A549 (cell line): Measurements from ENCODE around the gene SLC26A6. TPM values are rescaled to one million over a fixed set of nuclear protein-coding genes. Genes with fewer than 3 reads are reported as not detected.

Source experiments
- ATAC-seq, 2 experiments: fragments of 200-7000 bp in 1 of 2; fragments of >200 bp in 1 of 2; cut with Nextera tagmentation in 1 of 2; cut with Tn5 transposase in 1 of 2; 3 replicates each; pipeline versions ENCODE4 v1.8.0 to v1.9.1; 2018 to 2020; ENCODE audit warnings: mild to moderate bottlenecking in 1 of 2, moderate library complexity in 1 of 2
- CTCF ChIA-PET: fragments of 300-600 bp; sonication (Branson Sonifier 250); formaldehyde crosslinking; extraction: SDS; loops from one replicate; lab custom pipeline; 2021; ENCODE audit warnings: antibody characterized with exemption, inconsistent platforms; lab: Yijun Ruan, JAX
- POLR2A ChIA-PET: fragments of 350-600 bp; formaldehyde crosslinking; extraction: SDS; loops from one replicate; lab custom pipeline; 2021; ENCODE audit warnings: antibody characterized with exemption, inconsistent platforms; lab: Yijun Ruan, JAX
- DNase-seq, 2 experiments: peaks; one replicate each; pipeline versions ENCODE4 v3.0.0 to v3.0.0-alpha.2; 2011 to 2016; ENCODE audit warnings: low read depth in 1 of 2, low spot score in 1 of 2
- FAIRE-seq: peaks from 2 replicates; lab custom pipeline; 2011; peaks lifted over from hg19 to GRCh38; lab: Jason Lieb, UNC
- H3K27ac ChIP-seq, 2 experiments: fragments of >200 bp; sonication (Bioruptor Twin); formaldehyde crosslinking; 3 replicates each; pipeline ENCODE4 v1.5.1; 2016 to 2017
- H3K4me1 ChIP-seq: fragments of >200 bp; sonication (Bioruptor Twin); formaldehyde crosslinking; 3 replicates; pipeline ENCODE4 v1.6.1; 2016
- H3K4me2 ChIP-seq: fragments of >200 bp; sonication (Bioruptor Twin); formaldehyde crosslinking; 3 replicates; pipeline ENCODE4 v1.6.1; 2016
- H3K4me3 ChIP-seq: fragments of >200 bp; sonication (Bioruptor Twin); formaldehyde crosslinking; 3 replicates; pipeline ENCODE4 v1.5.1; 2016
- H3K9me3 ChIP-seq: fragments of >200 bp; sonication (Bioruptor Twin); formaldehyde crosslinking; 3 replicates; pipeline ENCODE4 v1.6.1; 2016
- ATOH8 ChIP-seq: fragments of 250-450 bp; sonication (Bioruptor Pico); IDR thresholded peaks from 2 replicates; pipeline ENCODE4 v1.5.0; 2020; ENCODE audit warnings: low read depth, mild to moderate bottlenecking, moderate library complexity
- BCL3 ChIP-seq: fragments of >200 bp; sonication (Bioruptor Twin); formaldehyde crosslinking; IDR thresholded peaks from 3 replicates; pipeline ENCODE4 v1.6.1; 2016
- BHLHE40 ChIP-seq: IDR thresholded peaks from 2 replicates; pipeline ENCODE4 v1.6.1; 2012; ENCODE audit warnings: low read depth, low read length, inconsistent platforms
- CBX8 ChIP-seq: fragments of 200-600 bp; sonication (generic); IDR thresholded peaks from 2 replicates; pipeline ENCODE4 v1.6.1; 2016
- CTCF ChIP-seq: fragments of >200 bp; sonication (Bioruptor Twin); formaldehyde crosslinking; IDR thresholded peaks from 3 replicates; pipeline ENCODE4 v1.5.1; 2016
- ELK1 ChIP-seq: fragments of 150-350 bp; IDR thresholded peaks from 2 replicates; pipeline ENCODE4 v1.6.1; 2014; ENCODE audit warnings: low read depth, mild to moderate bottlenecking, low read length
- ESRRA ChIP-seq: fragments of 150-350 bp; IDR thresholded peaks from 2 replicates; pipeline ENCODE4 v1.6.1; 2014; ENCODE audit warnings: mild to moderate bottlenecking, low read length, borderline replicate concordance
- FOSB ChIP-seq: fragments of 250-450 bp; sonication (Bioruptor Pico); IDR thresholded peaks from 2 replicates; pipeline ENCODE4 v1.5.0; 2020; ENCODE audit warnings: mild to moderate bottlenecking, moderate library complexity
- FOXS1 ChIP-seq: fragments of 250-450 bp; sonication (Bioruptor Pico); IDR thresholded peaks from 2 replicates; pipeline ENCODE4 v1.5.0; 2020; ENCODE audit warnings: mild to moderate bottlenecking, moderate library complexity
- GATA3 ChIP-seq: IDR thresholded peaks from 2 replicates; pipeline ENCODE4 v1.6.1; 2012; ENCODE audit warnings: borderline replicate concordance
- HDAC2 ChIP-seq: fragments of 200-600 bp; sonication (generic); IDR thresholded peaks from 2 replicates; pipeline ENCODE4 v1.6.1; 2016
- HOXA7 ChIP-seq: fragments of 250-450 bp; sonication (Bioruptor Pico); IDR thresholded peaks from 2 replicates; pipeline ENCODE4 v1.5.0; 2020; ENCODE audit warnings: mild to moderate bottlenecking, moderate library complexity
- JUNB ChIP-seq: fragments of >200 bp; sonication (Bioruptor Twin); formaldehyde crosslinking; IDR thresholded peaks from 2 replicates; pipeline ENCODE4 v1.6.1; 2016
- MAFK ChIP-seq: fragments of 450-650 bp; IDR thresholded peaks from 2 replicates; pipeline ENCODE4 v1.6.1; 2014; ENCODE audit not compliant: partially characterized antibody
- NFE2L2 ChIP-seq: fragments of 150-350 bp; conservative IDR thresholded peaks from 2 replicates; pipeline ENCODE4 v1.6.1; 2014; ENCODE audit warnings: low read length
- PBX3 ChIP-seq: IDR thresholded peaks from 2 replicates; pipeline ENCODE4 v1.6.1; 2012
- PHF8 ChIP-seq: fragments of 200-600 bp; sonication (generic); IDR thresholded peaks from 2 replicates; pipeline ENCODE4 v1.6.1; 2016; ENCODE audit warnings: low read depth, mild to moderate bottlenecking, antibody characterized with exemption, moderate library complexity, borderline replicate concordance
- POLR2A ChIP-seq: IDR thresholded peaks from 2 replicates; pipeline ENCODE4 v1.6.1; 2012; ENCODE audit warnings: mild to moderate bottlenecking, low read length
- POLR2AphosphoS2 ChIP-seq: conservative IDR thresholded peaks from 2 replicates; pipeline ENCODE4 v1.6.1; 2012; ENCODE audit warnings: low read length, improper control_type of control experiment, inconsistent platforms
- RCOR1 ChIP-seq: fragments of 150-350 bp; IDR thresholded peaks from 2 replicates; pipeline ENCODE4 v1.6.1; 2014; ENCODE audit warnings: antibody characterized with exemption, low read length, low read depth
- RFX5 ChIP-seq: fragments of 450-650 bp; IDR thresholded peaks from 2 replicates; pipeline ENCODE4 v1.7.1; 2014; ENCODE audit warnings: antibody characterized with exemption, mild to moderate bottlenecking, moderate library complexity
- RNF2 ChIP-seq: fragments of 200-600 bp; sonication (generic); IDR thresholded peaks from 2 replicates; pipeline ENCODE4 v1.6.1; 2016; ENCODE audit warnings: low read depth, mild to moderate bottlenecking, antibody characterized with exemption, moderate library complexity, borderline replicate concordance
- SREBF2 ChIP-seq: fragments of 450-650 bp; IDR thresholded peaks from 2 replicates; pipeline ENCODE4 v1.6.1; 2014; ENCODE audit warnings: mild to moderate bottlenecking, moderate library complexity
- TFCP2L1 ChIP-seq: fragments of 250-450 bp; sonication (Bioruptor Pico); IDR thresholded peaks from 2 replicates; pipeline ENCODE4 v1.5.0; 2021; ENCODE audit warnings: mild to moderate bottlenecking
- USF2 ChIP-seq: fragments of 450-650 bp; IDR thresholded peaks from 2 replicates; pipeline ENCODE4 v1.6.1; 2014; ENCODE audit warnings: antibody characterized with exemption
- ZFP36 ChIP-seq: fragments of 450-650 bp; IDR thresholded peaks from 2 replicates; pipeline ENCODE4 v1.6.1; 2014; ENCODE audit warnings: borderline replicate concordance; ENCODE audit not compliant: partially characterized antibody
- WGBS: methylation state at CpG from one replicate; pipeline ENCODE4 v1.1.6; 2017; ENCODE audit errors: missing lambda C conversion rate; 5-methylcytosine and 5-hydroxymethylcytosine counted together
- polyA plus RNA-seq, 4 experiments: library from polyadenylated mRNA; depleted of rRNA in 3 of 4; stranded (reverse); fragments of >200 nt; fragmentation: RNase III in 1 of 4; extraction: RNeasy Plus Mini Kit Qiagen cat#74134 plus additional on column Dnase treatment in 1 of 4; gene quantifications; 2 replicates in 3 of 4; 3 replicates in 1 of 4; pipeline ENCODE4 v1.2.3, GENCODE V29; 2011 to 2017

Gene SLC26A6
- polyA plus RNA-seq, 2 of the 4 experiments (the other 2 are of a cell fraction): 12.5 to 25.5 TPM

- Histone ChIP-seq H3K4me2 (peak overlapping the region; percentile 71; the same call in 1 of the 3 replicates), H3K4me3 (no peak overlapping the region), H3K4me1 (peaks cover 11% of the 10 kb centered on the region; the same call in 2 of the 3 replicates), H3K27ac (peak overlapping the region; percentile 75 to 88; a peak in 5 of 6 replicates), H3K9me3 (no peaks in the 10 kb centered on the region)
- TF ChIP-seq HOXA7: no peak
- TF ChIP-seq USF2: no peak
- no peak for TF ChIP-seq ELK1
- no peak for TF ChIP-seq SREBF2
- TF ChIP-seq POLR2A: no peak
- no peak for TF ChIP-seq RNF2
- no peak for TF ChIP-seq BCL3
- TF ChIP-seq MAFK: no peak
- TF ChIP-seq POLR2AphosphoS2: no peak
- TF ChIP-seq ZFP36: no peak
- no peak for TF ChIP-seq RFX5
- TF ChIP-seq GATA3: no peak
- TF ChIP-seq PBX3: no peak
- DNase-seq: no peak
- ChIA-PET POLR2A (no interaction called here), CTCF (interaction anchor here (0.6 to 6.3 kb wide), 14 partner anchors 13 to 248 kb away, joined by 3 to 46 read pairs (median 4); partner anchors contain the start of genes SLC26A6 and UCN2)
- ATAC-seq: no peak
- FAIRE-seq: no peak
- 96% methylated on average over 27 of the region's 45 CpGs for WGBS
Measured at GRCh38 chr3:48656841-48657281, 21.6 kb upstream of the SLC26A6 start.

- DNase-seq: peak; percentile 81 to 82
- H3K4me1 ChIP-seq: peaks cover 9% of the 10 kb centered on the region; the same call in 1 of the 3 replicates
- ChIA-PET POLR2A (no interaction called here), CTCF (interaction anchor here (0.6 to 6.3 kb wide), 16 partner anchors 12 to 319 kb away, joined by 3 to 46 read pairs (median 4); partner anchors contain the start of genes SLC26A6 and UCN2)
- peak overlapping the region; percentile 75 to 88 for H3K27ac ChIP-seq
- no peaks in the 10 kb centered on the region for H3K9me3 ChIP-seq
- no peak for FAIRE-seq
- H3K4me2 ChIP-seq: peak overlapping the region; percentile 71
- peak; percentile 78 to 88 for ATAC-seq
- H3K4me3 ChIP-seq: peak overlapping the region; percentile 51
- WGBS: 71% methylated on average over 17 of the region's 94 CpGs
- TF ChIP-seq ATOH8 (CRISPR knock-in tag) (no peak), FOSB (CRISPR knock-in tag) (no peak), USF2 (no peak), PHF8 (no peak), FOXS1 (CRISPR knock-in tag) (no peak), GATA3 (no peak), CBX8 (no peak), POLR2AphosphoS2 (no peak), BHLHE40 (no peak), TFCP2L1 (CRISPR knock-in tag) (no peak), JUNB (no peak), ESRRA (no peak), HDAC2 (no peak), ELK1 (no peak), NFE2L2 (no peak), MAFK (no peak), RNF2 (no peak), RCOR1 (no peak), CTCF (peak; percentile 69)
Measured at GRCh38 chr3:48656061-48656840, 21.0 kb upstream of the SLC26A6 start.
